HEK293 (cell line): ENCODE data around the gene DROSHA.

Experiments
- CTCF ChIP-seq: fragments of 450-650 bp; formaldehyde crosslinking; IDR thresholded peaks from 2 replicates; pipeline ENCODE4 v1.5.1; 2016; ENCODE audit warnings: missing biosample characterization, missing genetic modification characterization
- GFI1B ChIP-seq: fragments of 450-650 bp; formaldehyde crosslinking; IDR thresholded peaks from 2 replicates; pipeline ENCODE4 v1.5.1; 2016; ENCODE audit warnings: missing biosample characterization, missing genetic modification characterization
- KLF1 ChIP-seq: fragments of 450-650 bp; formaldehyde crosslinking; IDR thresholded peaks from 2 replicates; pipeline ENCODE4 v1.5.1; 2016; ENCODE audit warnings: missing biosample characterization, missing genetic modification characterization
- MYNN ChIP-seq: fragments of 450-650 bp; formaldehyde crosslinking; IDR thresholded peaks from 2 replicates; pipeline ENCODE4 v1.5.1; 2016; ENCODE audit warnings: missing biosample characterization, missing genetic modification characterization, borderline replicate concordance
- ZFP41 ChIP-seq: fragments of 450-650 bp; formaldehyde crosslinking; IDR thresholded peaks from 2 replicates; pipeline ENCODE4 v1.5.1; 2016; ENCODE audit warnings: missing biosample characterization, missing genetic modification characterization, borderline replicate concordance
- ZNF138 ChIP-seq: fragments of 450-650 bp; formaldehyde crosslinking; IDR thresholded peaks from 2 replicates; pipeline ENCODE4 v1.5.1; 2016; ENCODE audit warnings: missing biosample characterization, missing genetic modification characterization, borderline replicate concordance
- ZNF155 ChIP-seq: fragments of 450-650 bp; formaldehyde crosslinking; IDR thresholded peaks from 2 replicates; pipeline ENCODE4 v1.5.1; 2016; ENCODE audit warnings: missing biosample characterization, missing genetic modification characterization
- ZNF324 ChIP-seq: fragments of 450-650 bp; formaldehyde crosslinking; IDR thresholded peaks from 2 replicates; pipeline ENCODE4 v1.5.1; 2016; ENCODE audit warnings: missing biosample characterization, missing genetic modification characterization
- ZNF670 ChIP-seq: fragments of 450-650 bp; formaldehyde crosslinking; IDR thresholded peaks from 2 replicates; pipeline ENCODE4 v1.5.1; 2016; ENCODE audit warnings: missing biosample characterization, missing genetic modification characterization, low read depth
- TF ChIP-seq, protein P1 (sequence below): sonication (generic); formaldehyde crosslinking; IDR thresholded peaks from 2 replicates; pipeline ENCODE4 v1.8.1; 2022; ENCODE audit warnings: mild to moderate bottlenecking, moderate library complexity, missing genetic modification reagents
- TF ChIP-seq, protein P2 (sequence below): fragments of 450-650 bp; formaldehyde crosslinking; IDR thresholded peaks from 2 replicates; pipeline ENCODE4 v1.5.1; 2016; ENCODE audit warnings: missing biosample characterization, missing genetic modification characterization

- no peak for TF ChIP-seq ZFP41 (tag by site-specific recombination)
- TF ChIP-seq CTCF (tag by site-specific recombination), result no peak
- TF ChIP-seq, protein P1, sequence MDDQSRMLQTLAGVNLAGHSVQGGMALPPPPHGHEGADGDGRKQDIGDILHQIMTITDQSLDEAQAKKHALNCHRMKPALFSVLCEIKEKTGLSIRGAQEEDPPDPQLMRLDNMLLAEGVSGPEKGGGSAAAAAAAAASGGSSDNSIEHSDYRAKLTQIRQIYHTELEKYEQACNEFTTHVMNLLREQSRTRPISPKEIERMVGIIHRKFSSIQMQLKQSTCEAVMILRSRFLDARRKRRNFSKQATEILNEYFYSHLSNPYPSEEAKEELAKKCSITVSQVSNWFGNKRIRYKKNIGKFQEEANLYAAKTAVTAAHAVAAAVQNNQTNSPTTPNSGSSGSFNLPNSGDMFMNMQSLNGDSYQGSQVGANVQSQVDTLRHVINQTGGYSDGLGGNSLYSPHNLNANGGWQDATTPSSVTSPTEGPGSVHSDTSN (CRISPR knock-in tag), result no peak
- TF ChIP-seq, protein P2, sequence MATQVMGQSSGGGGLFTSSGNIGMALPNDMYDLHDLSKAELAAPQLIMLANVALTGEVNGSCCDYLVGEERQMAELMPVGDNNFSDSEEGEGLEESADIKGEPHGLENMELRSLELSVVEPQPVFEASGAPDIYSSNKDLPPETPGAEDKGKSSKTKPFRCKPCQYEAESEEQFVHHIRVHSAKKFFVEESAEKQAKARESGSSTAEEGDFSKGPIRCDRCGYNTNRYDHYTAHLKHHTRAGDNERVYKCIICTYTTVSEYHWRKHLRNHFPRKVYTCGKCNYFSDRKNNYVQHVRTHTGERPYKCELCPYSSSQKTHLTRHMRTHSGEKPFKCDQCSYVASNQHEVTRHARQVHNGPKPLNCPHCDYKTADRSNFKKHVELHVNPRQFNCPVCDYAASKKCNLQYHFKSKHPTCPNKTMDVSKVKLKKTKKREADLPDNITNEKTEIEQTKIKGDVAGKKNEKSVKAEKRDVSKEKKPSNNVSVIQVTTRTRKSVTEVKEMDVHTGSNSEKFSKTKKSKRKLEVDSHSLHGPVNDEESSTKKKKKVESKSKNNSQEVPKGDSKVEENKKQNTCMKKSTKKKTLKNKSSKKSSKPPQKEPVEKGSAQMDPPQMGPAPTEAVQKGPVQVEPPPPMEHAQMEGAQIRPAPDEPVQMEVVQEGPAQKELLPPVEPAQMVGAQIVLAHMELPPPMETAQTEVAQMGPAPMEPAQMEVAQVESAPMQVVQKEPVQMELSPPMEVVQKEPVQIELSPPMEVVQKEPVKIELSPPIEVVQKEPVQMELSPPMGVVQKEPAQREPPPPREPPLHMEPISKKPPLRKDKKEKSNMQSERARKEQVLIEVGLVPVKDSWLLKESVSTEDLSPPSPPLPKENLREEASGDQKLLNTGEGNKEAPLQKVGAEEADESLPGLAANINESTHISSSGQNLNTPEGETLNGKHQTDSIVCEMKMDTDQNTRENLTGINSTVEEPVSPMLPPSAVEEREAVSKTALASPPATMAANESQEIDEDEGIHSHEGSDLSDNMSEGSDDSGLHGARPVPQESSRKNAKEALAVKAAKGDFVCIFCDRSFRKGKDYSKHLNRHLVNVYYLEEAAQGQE (tag by site-specific recombination), result no peak
- TF ChIP-seq KLF1 (tag by site-specific recombination), result no peak
- TF ChIP-seq ZNF155, result no peak
- TF ChIP-seq ZNF138 (tag by site-specific recombination), result no peak
- no peak for TF ChIP-seq GFI1B (tag by site-specific recombination)
- TF ChIP-seq ZNF324 (tag by site-specific recombination), result no peak
- no peak for TF ChIP-seq MYNN (tag by site-specific recombination)
- TF ChIP-seq ZNF670 (tag by site-specific recombination), result no peak
Measured at GRCh38 chr5:31559942-31560341, 28.0 kb upstream of the DROSHA start.
